ENCODE data around the gene THSD7B. TPM values are rescaled to one million over a fixed set of nuclear protein-coding genes. Genes with fewer than 3 reads are reported as not detected.

THSD7B gene
- total and polyA plus RNA-seq, 9 of the 15 experiments (the other 6 are each of a cell fraction or from before 2014, with no cell fraction given): not detected

DNA sequence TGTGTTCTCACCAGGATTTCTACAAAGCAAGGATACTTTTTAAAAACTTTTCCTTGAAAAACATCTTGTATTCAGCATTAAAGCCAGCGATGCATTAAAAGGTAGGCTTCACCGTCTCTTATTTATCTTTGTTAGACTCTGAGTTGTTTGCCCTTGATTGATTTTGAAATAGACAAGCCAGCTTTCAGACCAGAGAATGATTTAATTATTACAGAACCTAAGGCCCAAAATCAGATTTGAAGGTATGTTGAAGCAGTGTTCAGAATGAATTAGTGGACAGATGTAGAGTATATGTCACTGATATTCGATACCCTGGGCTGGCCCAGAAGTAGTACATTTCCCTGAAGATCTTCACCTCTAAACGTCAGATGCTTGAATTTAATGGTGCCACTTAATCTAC lies 136.4 kb downstream of the THSD7B start:
- no TSS peak for BruUV-seq (replicated peaks)
- 0% methylated on average over 3 of the region's 4 CpGs for WGBS (ENCODE audit: insufficient coverage, low coverage, missing lambda C conversion rate)
- H2AFZ ChIP-seq (ENCODE audit: low read depth, low read length): no peak overlapping the region
- H3K79me2 ChIP-seq (ENCODE audit: control insufficient read depth, insufficient read depth, low read length): no peaks in the 10 kb centered on the region
- H3K4me2 ChIP-seq (ENCODE audit: insufficient read depth, low read length): no peak overlapping the region
- H3K4me3 ChIP-seq: no peak overlapping the region
- CTCF ChIA-PET (ENCODE audit: low intra/inter-chr PET ratio): no interaction called here
- no peaks in the 10 kb centered on the region for H3K9me1 ChIP-seq (ENCODE audit: control insufficient read depth, insufficient read depth, low read length)
- DNase-seq (ENCODE audit: extremely low read depth in 1 of 4, low spot score in 3 of 4): no peak
- POLR2A ChIA-PET: no interaction called here
- FAIRE-seq: no peak
- H3K9me3 ChIP-seq (replicated peaks; ENCODE audit: control insufficient read depth, insufficient read depth, low read depth, low read length): no peaks in the 10 kb centered on the region
- no peaks in the 10 kb centered on the region for H4K20me1 ChIP-seq (replicated peaks; ENCODE audit: control insufficient read depth, insufficient read depth, low read length)
- H3K27ac ChIP-seq (ENCODE audit: extremely low read depth, low read depth, low read length): no peak overlapping the region
- no peaks in the 10 kb centered on the region for H3K36me3 ChIP-seq (ENCODE audit: control insufficient read depth, insufficient read depth, low read length)
- no peak for ATAC-seq
- intact Hi-C loops (cut with micrococcal nuclease) (no loop called here), in situ Hi-C loops (cut with MboI) (no loop called here)
- TF ChIP-seq KAT8 (IDR thresholded peaks at IDR 0.05; ENCODE audit: low read depth): no peak
- no peak for TF ChIP-seq ZBED1 (IDR thresholded peaks at IDR 0.05)
- TF ChIP-seq, protein P1, sequence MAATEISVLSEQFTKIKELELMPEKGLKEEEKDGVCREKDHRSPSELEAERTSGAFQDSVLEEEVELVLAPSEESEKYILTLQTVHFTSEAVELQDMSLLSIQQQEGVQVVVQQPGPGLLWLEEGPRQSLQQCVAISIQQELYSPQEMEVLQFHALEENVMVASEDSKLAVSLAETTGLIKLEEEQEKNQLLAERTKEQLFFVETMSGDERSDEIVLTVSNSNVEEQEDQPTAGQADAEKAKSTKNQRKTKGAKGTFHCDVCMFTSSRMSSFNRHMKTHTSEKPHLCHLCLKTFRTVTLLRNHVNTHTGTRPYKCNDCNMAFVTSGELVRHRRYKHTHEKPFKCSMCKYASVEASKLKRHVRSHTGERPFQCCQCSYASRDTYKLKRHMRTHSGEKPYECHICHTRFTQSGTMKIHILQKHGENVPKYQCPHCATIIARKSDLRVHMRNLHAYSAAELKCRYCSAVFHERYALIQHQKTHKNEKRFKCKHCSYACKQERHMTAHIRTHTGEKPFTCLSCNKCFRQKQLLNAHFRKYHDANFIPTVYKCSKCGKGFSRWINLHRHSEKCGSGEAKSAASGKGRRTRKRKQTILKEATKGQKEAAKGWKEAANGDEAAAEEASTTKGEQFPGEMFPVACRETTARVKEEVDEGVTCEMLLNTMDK (IDR thresholded peaks at IDR 0.05; ENCODE audit: borderline replicate concordance, insufficient read depth, low read depth, low read length, poor library complexity, severe bottlenecking): no peak
- TF ChIP-seq SIRT6 (IDR thresholded peaks at IDR 0.05; ENCODE audit: low read depth, low read length): no peak
- TF ChIP-seq HNRNPH1 (optimal IDR thresholded peaks at IDR 0.05; ENCODE audit: low read depth, low read length): no peak
- TF ChIP-seq TCFL5 (CRISPR knock-in tag; conservative IDR thresholded peaks at IDR 0.05): no peak
- TF ChIP-seq U2AF2 (optimal IDR thresholded peaks at IDR 0.05; ENCODE audit: low read depth, low read length): no peak
- TF ChIP-seq, protein P2, sequence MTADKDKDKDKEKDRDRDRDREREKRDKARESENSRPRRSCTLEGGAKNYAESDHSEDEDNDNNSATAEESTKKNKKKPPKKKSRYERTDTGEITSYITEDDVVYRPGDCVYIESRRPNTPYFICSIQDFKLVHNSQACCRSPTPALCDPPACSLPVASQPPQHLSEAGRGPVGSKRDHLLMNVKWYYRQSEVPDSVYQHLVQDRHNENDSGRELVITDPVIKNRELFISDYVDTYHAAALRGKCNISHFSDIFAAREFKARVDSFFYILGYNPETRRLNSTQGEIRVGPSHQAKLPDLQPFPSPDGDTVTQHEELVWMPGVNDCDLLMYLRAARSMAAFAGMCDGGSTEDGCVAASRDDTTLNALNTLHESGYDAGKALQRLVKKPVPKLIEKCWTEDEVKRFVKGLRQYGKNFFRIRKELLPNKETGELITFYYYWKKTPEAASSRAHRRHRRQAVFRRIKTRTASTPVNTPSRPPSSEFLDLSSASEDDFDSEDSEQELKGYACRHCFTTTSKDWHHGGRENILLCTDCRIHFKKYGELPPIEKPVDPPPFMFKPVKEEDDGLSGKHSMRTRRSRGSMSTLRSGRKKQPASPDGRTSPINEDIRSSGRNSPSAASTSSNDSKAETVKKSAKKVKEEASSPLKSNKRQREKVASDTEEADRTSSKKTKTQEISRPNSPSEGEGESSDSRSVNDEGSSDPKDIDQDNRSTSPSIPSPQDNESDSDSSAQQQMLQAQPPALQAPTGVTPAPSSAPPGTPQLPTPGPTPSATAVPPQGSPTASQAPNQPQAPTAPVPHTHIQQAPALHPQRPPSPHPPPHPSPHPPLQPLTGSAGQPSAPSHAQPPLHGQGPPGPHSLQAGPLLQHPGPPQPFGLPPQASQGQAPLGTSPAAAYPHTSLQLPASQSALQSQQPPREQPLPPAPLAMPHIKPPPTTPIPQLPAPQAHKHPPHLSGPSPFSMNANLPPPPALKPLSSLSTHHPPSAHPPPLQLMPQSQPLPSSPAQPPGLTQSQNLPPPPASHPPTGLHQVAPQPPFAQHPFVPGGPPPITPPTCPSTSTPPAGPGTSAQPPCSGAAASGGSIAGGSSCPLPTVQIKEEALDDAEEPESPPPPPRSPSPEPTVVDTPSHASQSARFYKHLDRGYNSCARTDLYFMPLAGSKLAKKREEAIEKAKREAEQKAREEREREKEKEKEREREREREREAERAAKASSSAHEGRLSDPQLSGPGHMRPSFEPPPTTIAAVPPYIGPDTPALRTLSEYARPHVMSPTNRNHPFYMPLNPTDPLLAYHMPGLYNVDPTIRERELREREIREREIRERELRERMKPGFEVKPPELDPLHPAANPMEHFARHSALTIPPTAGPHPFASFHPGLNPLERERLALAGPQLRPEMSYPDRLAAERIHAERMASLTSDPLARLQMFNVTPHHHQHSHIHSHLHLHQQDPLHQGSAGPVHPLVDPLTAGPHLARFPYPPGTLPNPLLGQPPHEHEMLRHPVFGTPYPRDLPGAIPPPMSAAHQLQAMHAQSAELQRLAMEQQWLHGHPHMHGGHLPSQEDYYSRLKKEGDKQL (CRISPR knock-in tag; IDR thresholded peaks at IDR 0.05; ENCODE audit: borderline replicate concordance): no peak
- TF ChIP-seq SIN3B (IDR thresholded peaks at IDR 0.05; ENCODE audit: low read depth): no peak
- TF ChIP-seq ZNF431 (CRISPR knock-in tag; IDR thresholded peaks at IDR 0.05): no peak
- no peak for TF ChIP-seq SPI1 (IDR thresholded peaks at IDR 0.05; ENCODE audit: borderline replicate concordance, low read depth, low read length)
- no peak for TF ChIP-seq DNMT1 (IDR thresholded peaks at IDR 0.05)
- TF ChIP-seq PHB (CRISPR knock-in tag; IDR thresholded peaks at IDR 0.05): no peak
- TF ChIP-seq E2F3 (CRISPR knock-in tag; IDR thresholded peaks at IDR 0.05): no peak
- no peak for TF ChIP-seq SNIP1 (IDR thresholded peaks at IDR 0.05; ENCODE audit: low read depth)
- no peak for TF ChIP-seq FOXP1 (CRISPR knock-in tag; IDR thresholded peaks at IDR 0.05)
- TF ChIP-seq BRD9 (IDR thresholded peaks at IDR 0.05; ENCODE audit: low read depth, partially characterized antibody): no peak
- TF ChIP-seq ZNF253 (CRISPR knock-in tag; conservative IDR thresholded peaks at IDR 0.05): no peak
- H3K9ac ChIP-seq (ENCODE audit: insufficient read depth in 1 of 2, low read depth in 2 of 2, low read length in 2 of 2): no peak overlapping the region
- no peaks in the 10 kb centered on the region for H3K27me3 ChIP-seq (ENCODE audit: control insufficient read depth in 2 of 2, insufficient read depth in 2 of 2, low read length in 2 of 2)
- no peaks in the 10 kb centered on the region for H3K4me1 ChIP-seq (replicated peaks in 1 of 2; ENCODE audit: control insufficient read depth in 2 of 2, insufficient read depth in 2 of 2, low read length in 2 of 2)

Measured in K562 (cell line).